Raji (cell line): Measurements from ENCODE around the gene RDM1.

Experiments used
- POLR2A ChIP-seq: IDR thresholded peaks from 2 replicates; pipeline ENCODE4 v1.6.1; 2011; ENCODE audit warnings: low read depth, low read length, control low read depth; ENCODE audit not compliant: insufficient read depth

The RDM1 gene

GRCh38 chr17:35944151-35944550 lies 13.6 kb upstream of the RDM1 start:
- no peak for TF ChIP-seq POLR2A

- no peak for TF ChIP-seq POLR2A
Measured at GRCh38 chr17:35943537-35943936, 13.0 kb upstream of the RDM1 start, which contains the start of gene LYZL6. Gene LYZL6 (minus strand): TSS chr17:35943713. CDS start chr17:35939356, 4,357 bp downstream.

- no peak for TF ChIP-seq POLR2A
Measured at GRCh38 chr17:35942588-35943186, 12.1 kb upstream of the RDM1 start.

- no peak for TF ChIP-seq POLR2A
Measured at GRCh38 chr17:35936063-35936462, 5.5 kb upstream of the RDM1 start.

GRCh38 chr17:35934760-35935159 lies 4.2 kb upstream of the RDM1 start:
- no peak for TF ChIP-seq POLR2A

- TF ChIP-seq POLR2A, result no peak
Measured at GRCh38 chr17:35932586-35932985, 2.0 kb upstream of the RDM1 start.

- TF ChIP-seq POLR2A, result no peak
Measured at GRCh38 chr17:35931794-35932425, 1.3 kb upstream of the RDM1 start.

- no peak for TF ChIP-seq POLR2A
Measured at GRCh38 chr17:35927714-35928113, 2.9 kb downstream of the RDM1 start.

- TF ChIP-seq POLR2A, result no peak
Measured at GRCh38 chr17:35923609-35924114, 6.9 kb downstream of the RDM1 start.

GRCh38 chr17:35920229-35920628 lies 10.3 kb downstream of the RDM1 start:
- TF ChIP-seq POLR2A, result no peak

- no peak for TF ChIP-seq POLR2A
Measured at GRCh38 chr17:35918665-35919064, 11.9 kb downstream of the RDM1 start.

- no peak for TF ChIP-seq POLR2A
Measured at GRCh38 chr17:35917519-35918213, 12.9 kb downstream of the RDM1 start.

- no peak for TF ChIP-seq POLR2A
Measured at GRCh38 chr17:35915153-35915964, 15.2 kb downstream of the RDM1 start.

- no peak for TF ChIP-seq POLR2A
Measured at GRCh38 chr17:35914354-35914753, 16.2 kb downstream of the RDM1 start.

GRCh38 chr17:35913609-35914008 lies 17.0 kb downstream of the RDM1 start:
- no peak for TF ChIP-seq POLR2A

- TF ChIP-seq POLR2A, result no peak
Measured at GRCh38 chr17:35912942-35913341, 17.6 kb downstream of the RDM1 start.

- TF ChIP-seq POLR2A, result no peak
Measured at GRCh38 chr17:35912339-35912912, 18.1 kb downstream of the RDM1 start.
